GM12878 (cell line): Measurements from ENCODE around the gene SNAI1. TPM values are rescaled to one million over a fixed set of nuclear protein-coding genes. Genes with fewer than 3 reads are reported as not detected.

Source experiments
- CBX3 ChIP-seq: fragments of 200-600 bp; sonication (generic); IDR thresholded peaks from 2 replicates; pipeline ENCODE4 v1.6.1; 2016; ENCODE audit warnings: low read depth, borderline replicate concordance
- EZH2 ChIP-seq: IDR thresholded peaks from 2 replicates; pipeline ENCODE4 v1.6.1; 2012; ENCODE audit warnings: low read depth, mild to moderate bottlenecking, control low read depth, inconsistent platforms, low read length, borderline replicate concordance; ENCODE audit not compliant: control insufficient read depth
- KLF5 ChIP-seq: fragments of 450-650 bp; IDR thresholded peaks from 2 replicates; pipeline ENCODE4 v1.6.1; 2014; ENCODE audit warnings: mild to moderate bottlenecking; ENCODE audit not compliant: partially characterized antibody
- MEF2A ChIP-seq: IDR thresholded peaks from 2 replicates; pipeline ENCODE4 v1.6.1; 2011; ENCODE audit warnings: low read depth, mild to moderate bottlenecking, low read length, moderate library complexity; ENCODE audit not compliant: insufficient read depth
- MTA3 ChIP-seq: IDR thresholded peaks from 2 replicates; pipeline ENCODE4 v1.6.1; 2012; ENCODE audit warnings: low read length, inconsistent platforms, borderline replicate concordance
- YY1 ChIP-seq: IDR thresholded peaks from 2 replicates; pipeline ENCODE4 v1.6.1; 2011; ENCODE audit warnings: low read depth, mild to moderate bottlenecking, low read length
- ZSCAN29 ChIP-seq: fragments of 450-650 bp; IDR thresholded peaks from 2 replicates; pipeline ENCODE4 v1.6.1; 2017; ENCODE audit warnings: mild to moderate bottlenecking, moderate library complexity
- polyA plus RNA-seq, 11 experiments: library from polyadenylated mRNA; depleted of rRNA in 4 of 11; unstranded in 6 of 11; stranded (reverse) in 5 of 11; fragments of >200 nt; fragmentation: Nextera tagmentation in 4 of 11; fragmentation: Illumina TruSeq in 1 of 11; extraction: Ambion mirVana in 4 of 11; extraction: Trizol in 1 of 11; gene quantifications; 1 replicate in 1 of 11; 2 replicates in 10 of 11; pipeline versions ENCODE4 v1.2.1 to v1.2.3, GENCODE V29; 2011 to 2016; ENCODE audit warnings: inconsistent platforms in 2 of 11, missing spikeins in 2 of 11, low read depth in 1 of 11
- total RNA-seq, 4 experiments: library from RNA; depleted of rRNA in 3 of 4; stranded (reverse); fragments of >200 nt in 3 of 4; fragmentation: Illumina TruSeq in 1 of 4; extraction: Trizol in 1 of 4; gene quantifications; 2 replicates each; pipeline versions ENCODE4 v1.2.1 to v1.2.3, GENCODE V29; 2013 to 2021
- TF ChIP-seq, protein P1 (sequence below): fragments of 450-650 bp; IDR thresholded peaks from 2 replicates; pipeline ENCODE4 v1.6.1; 2017; ENCODE audit warnings: borderline replicate concordance
- TF ChIP-seq, protein P2 (sequence below): IDR thresholded peaks from 2 replicates; pipeline ENCODE4 v1.6.1; 2011; ENCODE audit warnings: low read depth, low read length, improper control_type of control experiment, borderline replicate concordance
- TF ChIP-seq, protein P3 (sequence below), 3 experiments: IDR thresholded peaks in 2 of 3; conservative IDR thresholded peaks in 1 of 3; 2 replicates each; pipeline ENCODE4 v1.5.1; 2011; ENCODE audit warnings: low read depth in 3 of 3, low read length in 3 of 3, mild to moderate bottlenecking in 3 of 3, control low read depth in 2 of 3, moderate library complexity in 2 of 3, inconsistent platforms in 1 of 3, mixed read lengths in 1 of 3; ENCODE audit not compliant: control insufficient read depth in 2 of 3, insufficient read depth in 1 of 3; ENCODE audit errors: extremely low read depth in 1 of 3

SNAI1 gene
- total and polyA plus RNA-seq, 10 of the 15 experiments (the other 5 are each of a cell fraction or from before 2014, with no cell fraction given), result 0.11 to 0.79 (median 0.24) TPM; not detected in 2

DNA sequence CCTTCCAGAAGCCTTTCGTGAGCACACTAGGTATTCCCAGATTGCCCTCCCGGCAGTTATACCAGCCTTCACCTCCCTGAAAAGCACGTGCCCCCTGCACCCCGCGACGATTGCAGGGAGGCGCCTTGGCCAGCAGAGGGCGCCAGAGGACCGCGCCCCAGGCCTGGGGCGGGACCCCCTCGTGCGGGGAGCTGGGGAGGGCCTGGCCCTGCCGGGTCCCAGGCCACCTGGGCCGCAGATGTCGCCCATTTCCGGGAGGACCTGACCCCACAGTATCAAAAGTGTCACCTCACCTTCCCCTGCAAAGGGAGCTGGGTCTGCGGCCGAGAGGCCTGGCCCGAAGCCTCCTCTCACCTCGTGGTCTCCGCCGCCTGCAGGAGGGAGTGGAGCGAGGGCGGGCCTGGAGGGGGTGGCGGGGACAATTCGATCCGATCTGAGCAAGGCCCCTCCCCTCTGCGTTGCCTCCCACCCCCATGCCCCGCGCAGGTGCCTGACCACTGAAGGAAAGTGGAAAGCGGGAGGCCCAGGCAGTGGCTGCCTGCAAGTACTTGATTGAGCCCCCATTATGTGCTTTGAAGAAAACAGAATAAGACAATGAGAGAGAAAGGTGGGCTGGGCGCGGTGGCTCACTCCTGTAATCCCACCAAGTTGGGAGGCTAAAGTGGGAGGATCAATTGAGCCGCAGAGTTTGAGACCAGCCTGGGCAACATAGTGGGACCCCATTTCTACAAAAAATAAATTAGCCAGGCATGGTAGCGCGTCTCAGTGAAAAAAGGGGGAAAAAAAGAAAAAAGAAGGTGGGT, 3.5 kb upstream of the SNAI1 start (continued):
- TF ChIP-seq, protein P1, sequence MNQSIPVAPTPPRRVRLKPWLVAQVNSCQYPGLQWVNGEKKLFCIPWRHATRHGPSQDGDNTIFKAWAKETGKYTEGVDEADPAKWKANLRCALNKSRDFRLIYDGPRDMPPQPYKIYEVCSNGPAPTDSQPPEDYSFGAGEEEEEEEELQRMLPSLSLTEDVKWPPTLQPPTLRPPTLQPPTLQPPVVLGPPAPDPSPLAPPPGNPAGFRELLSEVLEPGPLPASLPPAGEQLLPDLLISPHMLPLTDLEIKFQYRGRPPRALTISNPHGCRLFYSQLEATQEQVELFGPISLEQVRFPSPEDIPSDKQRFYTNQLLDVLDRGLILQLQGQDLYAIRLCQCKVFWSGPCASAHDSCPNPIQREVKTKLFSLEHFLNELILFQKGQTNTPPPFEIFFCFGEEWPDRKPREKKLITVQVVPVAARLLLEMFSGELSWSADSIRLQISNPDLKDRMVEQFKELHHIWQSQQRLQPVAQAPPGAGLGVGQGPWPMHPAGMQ, result no peak
- TF ChIP-seq EZH2, result no peak
- peak; percentile 58 for TF ChIP-seq YY1
- TF ChIP-seq, protein P2, sequence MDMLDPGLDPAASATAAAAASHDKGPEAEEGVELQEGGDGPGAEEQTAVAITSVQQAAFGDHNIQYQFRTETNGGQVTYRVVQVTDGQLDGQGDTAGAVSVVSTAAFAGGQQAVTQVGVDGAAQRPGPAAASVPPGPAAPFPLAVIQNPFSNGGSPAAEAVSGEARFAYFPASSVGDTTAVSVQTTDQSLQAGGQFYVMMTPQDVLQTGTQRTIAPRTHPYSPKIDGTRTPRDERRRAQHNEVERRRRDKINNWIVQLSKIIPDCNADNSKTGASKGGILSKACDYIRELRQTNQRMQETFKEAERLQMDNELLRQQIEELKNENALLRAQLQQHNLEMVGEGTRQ, result no peak
- no peak for TF ChIP-seq KLF5
- no peak for TF ChIP-seq CBX3
- no peak for TF ChIP-seq ZSCAN29
- TF ChIP-seq MEF2A, result no peak
- no peak for TF ChIP-seq MTA3
- TF ChIP-seq, protein P3, sequence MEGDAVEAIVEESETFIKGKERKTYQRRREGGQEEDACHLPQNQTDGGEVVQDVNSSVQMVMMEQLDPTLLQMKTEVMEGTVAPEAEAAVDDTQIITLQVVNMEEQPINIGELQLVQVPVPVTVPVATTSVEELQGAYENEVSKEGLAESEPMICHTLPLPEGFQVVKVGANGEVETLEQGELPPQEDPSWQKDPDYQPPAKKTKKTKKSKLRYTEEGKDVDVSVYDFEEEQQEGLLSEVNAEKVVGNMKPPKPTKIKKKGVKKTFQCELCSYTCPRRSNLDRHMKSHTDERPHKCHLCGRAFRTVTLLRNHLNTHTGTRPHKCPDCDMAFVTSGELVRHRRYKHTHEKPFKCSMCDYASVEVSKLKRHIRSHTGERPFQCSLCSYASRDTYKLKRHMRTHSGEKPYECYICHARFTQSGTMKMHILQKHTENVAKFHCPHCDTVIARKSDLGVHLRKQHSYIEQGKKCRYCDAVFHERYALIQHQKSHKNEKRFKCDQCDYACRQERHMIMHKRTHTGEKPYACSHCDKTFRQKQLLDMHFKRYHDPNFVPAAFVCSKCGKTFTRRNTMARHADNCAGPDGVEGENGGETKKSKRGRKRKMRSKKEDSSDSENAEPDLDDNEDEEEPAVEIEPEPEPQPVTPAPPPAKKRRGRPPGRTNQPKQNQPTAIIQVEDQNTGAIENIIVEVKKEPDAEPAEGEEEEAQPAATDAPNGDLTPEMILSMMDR (IDR thresholded peaks at IDR 0.05 in 2 of 3, conservative IDR thresholded peaks at IDR 0.05 in 1 of 3; ENCODE audit: control insufficient read depth in 2 of 3, extremely low read depth in 1 of 3, insufficient read depth in 1 of 3, low read depth in 3 of 3, low read length in 3 of 3), result peak; percentile 95 to 99 (median 96)
